Transverse colon (tissue), 4 donors: ENCODE results near the gene PUM2.

Experiments
- POLR2AphosphoS5 ChIP-seq, 3 donors: sonication (generic); formaldehyde crosslinking; IDR thresholded peaks; one replicate each; pipeline ENCODE4 v1.6.1; 2016; ENCODE audit warnings: antibody characterized with exemption in 3 of 3
- TF ChIP-seq, protein P1 (sequence below), 5 experiments: fragments of 200-600 bp in 3 of 5; fragments of 450-650 bp in 2 of 5; sonication (generic) in 3 of 5; IDR thresholded peaks; 1 replicate in 2 of 5; 2 replicates in 3 of 5; pipeline ENCODE4 v1.5.1; 2016 to 2017; ENCODE audit warnings: antibody characterized with exemption in 5 of 5, inconsistent platforms in 3 of 5, mild to moderate bottlenecking in 2 of 5, moderate library complexity in 1 of 5

DNA sequence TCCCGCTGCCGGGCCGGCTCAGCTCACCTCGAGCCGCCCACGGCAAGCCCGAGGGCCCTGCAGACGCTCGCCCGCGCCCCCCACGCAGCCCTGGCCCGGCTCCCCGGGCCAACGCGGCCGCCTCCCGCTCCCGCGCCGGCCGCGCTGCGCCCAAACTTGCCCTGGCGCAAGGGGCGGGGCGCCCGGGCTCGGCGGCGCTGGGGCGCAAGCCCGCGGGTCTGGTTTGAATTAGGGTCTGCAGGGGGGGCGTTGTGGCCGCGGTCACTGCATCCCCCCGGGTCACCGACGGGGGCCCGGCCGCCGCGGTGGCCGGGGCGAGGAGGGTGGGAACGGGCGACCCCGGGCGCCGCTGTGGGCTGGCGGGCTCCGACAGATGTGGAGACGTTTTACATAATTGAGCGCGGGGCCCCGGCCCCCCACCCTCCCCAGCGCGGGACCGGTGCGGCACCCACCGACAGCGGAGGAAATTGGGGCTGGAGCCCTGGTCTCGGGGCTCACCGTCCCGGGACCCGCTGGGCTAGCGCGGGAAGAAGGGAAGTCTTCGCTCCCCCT is 126.4 kb downstream of the PUM2 start:
- no peak for TF ChIP-seq POLR2AphosphoS5 (IDR thresholded peaks at IDR 0.05)
- TF ChIP-seq, protein P1, sequence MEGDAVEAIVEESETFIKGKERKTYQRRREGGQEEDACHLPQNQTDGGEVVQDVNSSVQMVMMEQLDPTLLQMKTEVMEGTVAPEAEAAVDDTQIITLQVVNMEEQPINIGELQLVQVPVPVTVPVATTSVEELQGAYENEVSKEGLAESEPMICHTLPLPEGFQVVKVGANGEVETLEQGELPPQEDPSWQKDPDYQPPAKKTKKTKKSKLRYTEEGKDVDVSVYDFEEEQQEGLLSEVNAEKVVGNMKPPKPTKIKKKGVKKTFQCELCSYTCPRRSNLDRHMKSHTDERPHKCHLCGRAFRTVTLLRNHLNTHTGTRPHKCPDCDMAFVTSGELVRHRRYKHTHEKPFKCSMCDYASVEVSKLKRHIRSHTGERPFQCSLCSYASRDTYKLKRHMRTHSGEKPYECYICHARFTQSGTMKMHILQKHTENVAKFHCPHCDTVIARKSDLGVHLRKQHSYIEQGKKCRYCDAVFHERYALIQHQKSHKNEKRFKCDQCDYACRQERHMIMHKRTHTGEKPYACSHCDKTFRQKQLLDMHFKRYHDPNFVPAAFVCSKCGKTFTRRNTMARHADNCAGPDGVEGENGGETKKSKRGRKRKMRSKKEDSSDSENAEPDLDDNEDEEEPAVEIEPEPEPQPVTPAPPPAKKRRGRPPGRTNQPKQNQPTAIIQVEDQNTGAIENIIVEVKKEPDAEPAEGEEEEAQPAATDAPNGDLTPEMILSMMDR (IDR thresholded peaks at IDR 0.05): no peak
